ENCODE results near the gene CAMKK2. TPM values are rescaled to one million over a fixed set of nuclear protein-coding genes. Genes with fewer than 3 reads are reported as not detected.
"Not testable (repeated sequence)": the region's sequence is repeated elsewhere in the genome, so short reads cannot be mapped to it uniquely, and the experiment has no call there.

Gene CAMKK2
- polyA plus RNA-seq, 2 donors = 8.5 to 10.5 TPM

DNA sequence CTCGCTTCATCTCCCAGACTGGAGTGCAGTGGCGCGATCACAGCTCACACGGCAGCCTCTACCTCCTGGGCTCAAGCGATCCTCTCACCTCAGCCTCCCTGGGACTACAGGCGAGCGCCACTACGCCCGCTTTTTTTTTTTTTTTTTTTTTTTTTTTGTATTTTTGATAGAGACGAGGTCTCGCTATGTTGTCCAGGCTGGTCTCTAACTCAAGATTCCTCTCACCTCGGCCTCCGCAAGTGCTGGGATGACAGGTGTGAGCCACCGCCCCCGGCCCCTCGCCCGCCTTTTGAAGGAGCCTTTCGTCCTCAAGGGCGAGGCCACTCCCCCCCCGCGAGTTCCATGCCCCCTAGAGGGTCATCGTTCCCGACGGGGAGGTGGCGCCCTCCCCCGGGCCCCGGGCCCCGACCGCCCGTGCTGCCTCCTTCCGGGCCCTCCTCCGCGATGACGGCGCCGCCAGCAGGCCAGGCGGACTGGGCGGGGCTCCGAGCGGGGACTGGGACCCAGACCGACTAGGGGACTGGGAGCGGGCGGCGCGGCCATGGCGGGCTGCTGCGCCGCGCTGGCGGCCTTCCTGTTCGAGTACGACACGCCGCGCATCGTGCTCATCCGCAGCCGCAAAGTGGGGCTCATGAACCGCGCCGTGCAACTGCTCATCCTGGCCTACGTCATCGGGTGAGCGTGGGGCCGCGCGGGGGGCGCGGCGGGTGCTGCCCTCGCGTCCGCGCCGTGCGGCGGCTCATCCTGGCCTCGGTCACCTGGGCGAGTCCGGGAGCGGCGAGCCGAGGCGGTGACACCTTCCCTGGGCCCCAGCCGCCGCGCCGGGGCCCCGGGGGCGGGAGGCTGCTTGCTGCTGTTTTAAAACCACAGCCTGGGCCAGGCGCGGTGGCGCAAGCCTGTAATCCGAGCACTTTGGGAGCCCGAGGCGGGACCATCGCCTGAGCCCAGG is 86.6 kb downstream of the CAMKK2 start, which contains the start of gene P2RX4:
P2RX4 (plus strand) TSS at position 506 of the 949 bp plus-strand sequence; CDS start at position 542, 36 bp downstream.
- Histone ChIP-seq H3K36me3 (ENCODE audit: control insufficient read depth in 2 of 2, insufficient read depth in 2 of 2, low read length in 1 of 2) (no peaks in the 10 kb centered on the region), H3K4me3 (ENCODE audit: low read depth in 1 of 2, low read length in 2 of 2) (peak within 1 kb of the TSS; percentile 57 to 69), H3K9me3 (ENCODE audit: control insufficient read depth in 2 of 2, insufficient read depth in 1 of 2, low read depth in 1 of 2, low read length in 1 of 2) (no peaks in the 10 kb centered on the region), H3K27ac (ENCODE audit: low read depth in 2 of 2, low read length in 1 of 2) (peak within 1 kb of the TSS; percentile 85 to 87), H3K27me3 (ENCODE audit: control insufficient read depth in 1 of 2, insufficient read depth in 2 of 2, low read length in 2 of 2) (no peaks in the 10 kb centered on the region), H3K4me1 (ENCODE audit: control insufficient read depth in 2 of 2, insufficient read depth in 2 of 2, low read length in 1 of 2) (no peaks in the 10 kb centered on the region)
- 8 to 13% methylated on average over 45 to 97 of the region's 97 CpGs for WGBS, 2 donors

DNA sequence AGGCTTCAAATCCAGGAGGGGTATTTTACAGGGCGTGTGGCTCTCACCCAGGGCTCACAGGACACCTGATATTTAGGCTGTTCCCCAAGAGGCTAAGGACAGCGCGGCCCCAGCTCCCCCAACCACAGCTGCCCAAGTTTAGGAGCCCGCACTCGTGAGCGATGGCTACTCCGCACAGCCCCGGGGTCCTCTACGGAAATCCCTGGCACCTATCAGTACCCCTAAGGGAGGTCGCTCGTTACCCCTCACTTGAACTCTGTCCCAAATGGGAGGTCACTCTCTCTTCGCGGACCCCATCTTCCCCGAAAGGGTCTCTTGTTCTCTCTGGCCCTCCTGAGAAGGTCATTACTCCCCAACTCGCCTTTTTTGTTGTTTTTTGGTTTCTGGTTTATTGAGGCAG is 87.3 kb downstream of the CAMKK2 start:
- H3K4me3 ChIP-seq (ENCODE audit: low read depth in 1 of 2, low read length in 2 of 2) = no peak overlapping the region
- WGBS, 2 donors = 93 to 96% methylated on average over 15 of the region's 15 CpGs
- no peaks in the 10 kb centered on the region for H3K36me3 ChIP-seq (ENCODE audit: control insufficient read depth in 2 of 2, insufficient read depth in 2 of 2, low read length in 1 of 2)
- H3K9me3 ChIP-seq (ENCODE audit: control insufficient read depth in 2 of 2, insufficient read depth in 1 of 2, low read depth in 1 of 2, low read length in 1 of 2) = no peaks in the 10 kb centered on the region
- H3K4me1 ChIP-seq (ENCODE audit: control insufficient read depth in 2 of 2, insufficient read depth in 2 of 2, low read length in 1 of 2) = no peaks in the 10 kb centered on the region
- no peaks in the 10 kb centered on the region for H3K27me3 ChIP-seq (ENCODE audit: control insufficient read depth in 1 of 2, insufficient read depth in 2 of 2, low read length in 2 of 2)
- H3K27ac ChIP-seq (ENCODE audit: low read depth in 2 of 2, low read length in 1 of 2) = peak overlapping the region in 1 of 2 donors; percentile 11

DNA sequence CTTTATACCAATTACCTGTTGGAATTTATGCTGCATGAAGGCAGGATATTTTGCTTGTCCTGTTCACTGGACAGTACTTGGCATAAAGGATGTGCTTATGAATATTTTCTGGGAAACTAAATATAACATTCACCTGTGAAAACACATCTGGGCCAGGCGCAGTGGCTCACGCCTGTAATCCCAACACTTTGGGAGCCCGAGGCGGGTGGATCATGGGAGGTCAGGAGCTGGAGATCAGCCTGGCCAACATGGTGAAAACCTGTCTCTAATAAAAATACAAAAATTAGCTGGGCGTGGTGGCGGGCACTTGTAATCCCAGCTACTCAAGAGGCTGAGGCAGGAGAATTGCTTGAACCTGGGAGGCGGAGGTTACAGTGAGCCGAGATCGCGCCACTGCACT is 87.9 kb downstream of the CAMKK2 start:
- H3K27ac ChIP-seq (ENCODE audit: low read depth in 2 of 2, low read length in 1 of 2); H3K27me3 ChIP-seq (ENCODE audit: control insufficient read depth in 1 of 2, insufficient read depth in 2 of 2, low read length in 2 of 2); H3K4me3 ChIP-seq (ENCODE audit: low read depth in 1 of 2, low read length in 2 of 2); H3K4me1 ChIP-seq (ENCODE audit: control insufficient read depth in 2 of 2, insufficient read depth in 2 of 2, low read length in 1 of 2); H3K9me3 ChIP-seq (ENCODE audit: control insufficient read depth in 2 of 2, insufficient read depth in 1 of 2, low read depth in 1 of 2, low read length in 1 of 2); H3K36me3 ChIP-seq (ENCODE audit: control insufficient read depth in 2 of 2, insufficient read depth in 2 of 2, low read length in 1 of 2): not testable (repeated sequence)
- WGBS, 2 donors = 89 to 94% methylated on average over 10 of the region's 10 CpGs

DNA sequence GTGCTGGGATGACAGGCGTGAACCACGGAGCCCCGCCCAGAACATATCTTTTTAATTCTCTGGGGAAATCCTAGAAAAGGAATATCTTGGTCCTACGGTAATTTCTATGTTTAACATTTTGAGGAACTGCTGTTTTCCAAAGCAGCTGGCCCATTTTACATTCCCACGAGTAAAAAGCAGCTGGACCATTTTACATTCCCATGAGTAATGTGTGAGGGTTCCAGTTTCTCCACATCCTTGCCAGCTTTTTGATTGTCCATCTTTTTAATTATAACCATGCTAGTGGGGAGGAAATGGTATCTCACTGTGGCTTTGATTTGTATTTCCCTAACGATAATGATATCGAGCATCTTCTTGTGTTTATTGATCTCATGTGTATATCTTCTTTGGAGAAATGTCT is 91.0 kb downstream of the CAMKK2 start:
- Histone ChIP-seq H3K36me3 (ENCODE audit: control insufficient read depth in 2 of 2, insufficient read depth in 2 of 2, low read length in 1 of 2) (no peaks in the 10 kb centered on the region), H3K4me3 (ENCODE audit: low read depth in 1 of 2, low read length in 2 of 2) (no peak overlapping the region), H3K27me3 (ENCODE audit: control insufficient read depth in 1 of 2, insufficient read depth in 2 of 2, low read length in 2 of 2) (no peaks in the 10 kb centered on the region), H3K9me3 (ENCODE audit: control insufficient read depth in 2 of 2, insufficient read depth in 1 of 2, low read depth in 1 of 2, low read length in 1 of 2) (no peaks in the 10 kb centered on the region), H3K27ac (ENCODE audit: low read depth in 2 of 2, low read length in 1 of 2) (no peak overlapping the region), H3K4me1 (ENCODE audit: control insufficient read depth in 2 of 2, insufficient read depth in 2 of 2, low read length in 1 of 2) (no peaks in the 10 kb centered on the region)
- WGBS, 2 donors = 72 to 77% methylated on average over 7 of the region's 7 CpGs

DNA sequence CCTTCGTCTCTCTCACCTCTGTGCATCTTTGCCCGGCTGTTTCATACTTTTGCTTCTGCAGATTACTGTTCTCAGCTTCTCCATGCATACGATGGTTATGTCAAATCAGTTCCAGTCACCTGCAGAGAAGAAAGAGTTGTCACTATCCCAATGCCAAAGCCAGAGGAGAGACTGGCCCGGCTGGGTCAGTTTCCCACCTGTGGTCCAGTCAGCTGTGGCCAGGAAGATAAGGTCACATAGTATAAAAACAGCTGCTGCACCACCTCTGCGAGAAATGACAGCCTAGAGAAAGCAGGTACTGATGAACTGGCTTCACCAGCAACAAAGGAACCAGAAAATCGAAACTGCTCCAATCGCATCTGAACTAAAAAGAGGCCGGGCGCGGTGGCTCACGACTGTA is 93.0 kb downstream of the CAMKK2 start:
- 72 to 79% methylated on average over 11 of the region's 11 CpGs for WGBS, 2 donors
- H3K9me3 ChIP-seq (ENCODE audit: control insufficient read depth in 2 of 2, insufficient read depth in 1 of 2, low read depth in 1 of 2, low read length in 1 of 2) = no peaks in the 10 kb centered on the region
- no peaks in the 10 kb centered on the region for H3K4me1 ChIP-seq (ENCODE audit: control insufficient read depth in 2 of 2, insufficient read depth in 2 of 2, low read length in 1 of 2)
- H3K36me3 ChIP-seq (ENCODE audit: control insufficient read depth in 2 of 2, insufficient read depth in 2 of 2, low read length in 1 of 2) = no peaks in the 10 kb centered on the region
- no peak overlapping the region for H3K4me3 ChIP-seq (ENCODE audit: low read depth in 1 of 2, low read length in 2 of 2)
- H3K27me3 ChIP-seq (ENCODE audit: control insufficient read depth in 1 of 2, insufficient read depth in 2 of 2, low read length in 2 of 2) = no peaks in the 10 kb centered on the region
- no peak overlapping the region for H3K27ac ChIP-seq (ENCODE audit: low read depth in 2 of 2, low read length in 1 of 2)

DNA sequence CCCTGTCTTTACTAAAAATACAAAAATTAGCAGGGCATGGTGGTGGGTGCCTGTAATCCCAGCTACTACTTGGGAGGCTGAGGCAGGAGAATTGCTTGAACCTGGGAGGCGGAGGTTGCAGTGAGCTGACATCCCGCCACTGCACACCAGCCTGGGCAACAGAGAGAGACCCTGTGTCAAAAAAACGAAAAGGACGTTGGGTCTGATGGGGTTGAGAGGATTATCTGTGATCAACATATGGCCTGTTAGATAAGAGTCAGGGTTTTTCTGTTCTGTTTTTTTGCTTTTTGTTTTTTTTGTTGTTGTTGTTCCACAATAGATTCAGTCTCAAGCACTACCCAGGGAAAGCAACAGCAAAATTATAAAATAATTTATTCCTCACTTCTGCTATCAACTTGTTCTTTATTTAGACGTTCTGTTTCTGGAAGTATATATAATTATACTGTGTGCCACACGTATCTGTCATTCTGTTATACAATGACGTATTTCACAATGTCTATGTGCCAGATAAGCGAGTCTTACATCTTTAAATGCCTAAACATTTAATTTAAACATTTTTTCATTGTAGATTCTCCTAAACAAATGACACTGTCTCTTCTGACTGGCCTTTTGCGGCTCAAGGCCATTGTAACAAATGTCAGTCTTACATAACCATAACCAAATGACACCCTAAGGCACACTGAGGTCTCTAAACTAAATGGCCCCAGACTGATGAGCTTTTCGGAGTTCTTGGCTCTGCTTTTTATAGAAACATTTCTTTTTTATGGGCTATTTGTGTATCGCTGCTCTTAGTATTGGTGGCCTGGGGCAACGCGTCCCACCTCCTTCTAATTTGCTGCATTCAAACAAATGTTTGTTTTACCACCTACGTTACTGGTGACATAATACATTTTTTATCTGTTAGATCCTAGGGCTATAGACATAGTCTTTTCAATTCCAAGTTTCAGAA is 93.8 kb downstream of the CAMKK2 start:
- Histone ChIP-seq H3K9me3 (ENCODE audit: control insufficient read depth in 2 of 2, insufficient read depth in 1 of 2, low read depth in 1 of 2, low read length in 1 of 2) (no peaks in the 10 kb centered on the region), H3K4me1 (ENCODE audit: control insufficient read depth in 2 of 2, insufficient read depth in 2 of 2, low read length in 1 of 2) (no peaks in the 10 kb centered on the region), H3K27ac (ENCODE audit: low read depth in 2 of 2, low read length in 1 of 2) (no peak overlapping the region), H3K36me3 (ENCODE audit: control insufficient read depth in 2 of 2, insufficient read depth in 2 of 2, low read length in 1 of 2) (no peaks in the 10 kb centered on the region), H3K27me3 (ENCODE audit: control insufficient read depth in 1 of 2, insufficient read depth in 2 of 2, low read length in 2 of 2) (no peaks in the 10 kb centered on the region), H3K4me3 (ENCODE audit: low read depth in 1 of 2, low read length in 2 of 2) (no peak overlapping the region)
- 52 to 63% methylated on average over 14 of the region's 14 CpGs for WGBS, 2 donors

DNA sequence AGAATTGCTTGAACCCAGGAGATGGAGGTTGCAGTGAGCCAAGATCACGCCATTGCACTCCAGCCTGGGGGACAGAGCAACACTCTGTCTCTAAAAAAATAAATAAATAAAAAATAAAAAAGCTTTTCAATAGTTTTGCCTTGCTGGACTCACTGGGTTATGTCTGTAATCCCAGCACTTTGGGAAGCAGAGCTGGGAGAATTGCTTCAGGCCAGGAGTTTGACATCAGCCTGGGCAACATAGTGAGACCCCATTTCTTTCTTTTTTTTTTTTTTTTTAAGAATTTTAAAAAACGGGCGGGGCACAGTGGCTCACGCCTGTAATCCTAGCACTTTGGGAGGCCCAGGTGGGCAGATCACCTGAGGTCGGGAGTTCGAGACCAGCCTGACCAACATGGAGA is 95.4 kb downstream of the CAMKK2 start:
- not testable (repeated sequence) for H3K4me3 ChIP-seq (ENCODE audit: low read depth in 1 of 2, low read length in 2 of 2); H3K4me1 ChIP-seq (ENCODE audit: control insufficient read depth in 2 of 2, insufficient read depth in 2 of 2, low read length in 1 of 2); H3K27me3 ChIP-seq (ENCODE audit: control insufficient read depth in 1 of 2, insufficient read depth in 2 of 2, low read length in 2 of 2); H3K36me3 ChIP-seq (ENCODE audit: control insufficient read depth in 2 of 2, insufficient read depth in 2 of 2, low read length in 1 of 2); H3K9me3 ChIP-seq (ENCODE audit: control insufficient read depth in 2 of 2, insufficient read depth in 1 of 2, low read depth in 1 of 2, low read length in 1 of 2); H3K27ac ChIP-seq (ENCODE audit: low read depth in 2 of 2, low read length in 1 of 2)
- WGBS, 2 donors = 95% methylated on average over 6 of the region's 6 CpGs

DNA sequence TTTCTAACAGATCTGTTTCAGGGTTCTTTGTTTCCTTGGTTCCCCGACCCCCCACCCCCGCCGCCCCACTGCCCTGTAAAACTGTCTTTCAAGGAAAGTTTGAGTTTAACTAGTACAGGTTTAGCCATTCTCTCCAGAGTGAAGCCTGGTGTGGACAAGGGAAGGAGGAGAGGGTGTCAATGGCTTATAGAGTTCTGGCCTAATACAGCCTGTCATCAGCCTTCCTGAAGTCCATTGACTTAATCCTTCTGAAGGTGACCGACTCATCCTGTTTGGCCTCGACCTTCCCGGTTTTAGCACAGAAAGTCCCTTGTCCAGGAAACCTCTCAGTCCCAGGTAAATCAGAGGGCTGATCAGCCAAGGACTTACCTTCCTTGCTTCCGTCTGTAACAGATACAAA is 97.6 kb downstream of the CAMKK2 start:
- 82 to 83% methylated on average over 7 of the region's 7 CpGs for WGBS, 2 donors
- H3K27me3 ChIP-seq (ENCODE audit: control insufficient read depth in 1 of 2, insufficient read depth in 2 of 2, low read length in 2 of 2) = no peaks in the 10 kb centered on the region
- H3K27ac ChIP-seq (ENCODE audit: low read depth in 2 of 2, low read length in 1 of 2) = no peak overlapping the region
- H3K36me3 ChIP-seq (ENCODE audit: control insufficient read depth in 2 of 2, insufficient read depth in 2 of 2, low read length in 1 of 2) = no peaks in the 10 kb centered on the region
- H3K4me1 ChIP-seq (ENCODE audit: control insufficient read depth in 2 of 2, insufficient read depth in 2 of 2, low read length in 1 of 2) = no peaks in the 10 kb centered on the region
- no peak overlapping the region for H3K4me3 ChIP-seq (ENCODE audit: low read depth in 1 of 2, low read length in 2 of 2)
- H3K9me3 ChIP-seq (ENCODE audit: control insufficient read depth in 2 of 2, insufficient read depth in 1 of 2, low read depth in 1 of 2, low read length in 1 of 2) = no peaks in the 10 kb centered on the region

DNA sequence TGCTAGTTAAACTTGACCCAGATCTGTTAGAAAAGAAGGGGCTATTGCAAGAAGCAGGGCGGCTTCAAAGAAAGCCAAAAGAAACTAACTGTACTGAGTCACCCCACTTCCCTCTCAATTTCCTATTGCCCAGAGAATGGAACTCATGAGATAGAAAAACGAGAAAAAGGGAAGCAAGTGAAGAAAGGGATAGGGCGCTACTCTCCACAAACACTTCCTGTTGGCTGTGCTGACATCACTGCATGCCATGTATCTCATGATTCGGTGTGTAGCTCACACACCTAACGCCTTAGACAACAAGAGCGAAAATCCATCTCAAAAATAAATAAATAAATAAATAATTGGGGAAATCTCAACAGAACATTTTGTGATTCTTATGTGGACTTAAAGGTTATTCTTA is 99.6 kb downstream of the CAMKK2 start:
- 70 to 72% methylated on average over 6 of the region's 6 CpGs for WGBS, 2 donors
- Histone ChIP-seq H3K4me1 (ENCODE audit: control insufficient read depth in 2 of 2, insufficient read depth in 2 of 2, low read length in 1 of 2) (no peaks in the 10 kb centered on the region), H3K36me3 (ENCODE audit: control insufficient read depth in 2 of 2, insufficient read depth in 2 of 2, low read length in 1 of 2) (no peaks in the 10 kb centered on the region), H3K4me3 (ENCODE audit: low read depth in 1 of 2, low read length in 2 of 2) (no peak overlapping the region), H3K9me3 (ENCODE audit: control insufficient read depth in 2 of 2, insufficient read depth in 1 of 2, low read depth in 1 of 2, low read length in 1 of 2) (no peaks in the 10 kb centered on the region), H3K27ac (ENCODE audit: low read depth in 2 of 2, low read length in 1 of 2) (no peak overlapping the region), H3K27me3 (ENCODE audit: control insufficient read depth in 1 of 2, insufficient read depth in 2 of 2, low read length in 2 of 2) (no peaks in the 10 kb centered on the region)

All from esophagus (tissue), 2 donors.